Upper lobe of left lung (tissue), 6 donors: ENCODE measurements around the gene TRMT1. TPM values are rescaled to one million over a fixed set of nuclear protein-coding genes. Genes with fewer than 3 reads are reported as not detected.

Experiments used
- ATAC-seq, 2 donors: fragments of 200-7000 bp; cut with Tn5 transposase; one replicate each; pipeline ENCODE4 v1.9.1; 2022; ENCODE audit warnings: mild to moderate bottlenecking in 2 of 2, moderate library complexity in 2 of 2; ENCODE audit not compliant: low FRiP score in 2 of 2
- DNase-seq, 2 donors: peaks; one replicate each; pipeline ENCODE4 v3.0.0-alpha.2; 2019 to 2020
- H3K27ac ChIP-seq, 4 donors: fragments of 200-600 bp; sonication (generic); one replicate each; pipeline ENCODE4 v1.5.1; 2016 to 2019
- H3K27me3 ChIP-seq, 4 donors: fragments of 200-600 bp; sonication (generic); one replicate each; pipeline ENCODE4 v1.5.1; 2017 to 2019
- H3K36me3 ChIP-seq, 4 donors: fragments of 200-600 bp; sonication (generic); one replicate each; pipeline ENCODE4 v1.5.1; 2016 to 2019
- H3K4me1 ChIP-seq, 4 donors: fragments of 200-600 bp; sonication (generic); one replicate each; pipeline ENCODE4 v1.5.1; 2018 to 2019
- H3K4me3 ChIP-seq, 4 donors: fragments of 200-600 bp; sonication (generic); one replicate each; pipeline ENCODE4 v1.5.1; 2017 to 2019; ENCODE audit warnings: mild to moderate bottlenecking in 2 of 4, moderate library complexity in 1 of 4
- H3K9me3 ChIP-seq, 4 donors: fragments of 200-600 bp; sonication (generic); one replicate each; pipeline ENCODE4 v1.5.1; 2018 to 2019
- CTCF ChIP-seq, 6 experiments: fragments of 450-650 bp in 4 of 6; fragments of 200-600 bp in 2 of 6; sonication (generic) in 2 of 6; IDR thresholded peaks; one replicate each; pipeline ENCODE4 v1.5.1; 2016 to 2019; ENCODE audit warnings: antibody characterized with exemption in 6 of 6
- EP300 ChIP-seq, 4 donors: sonication (generic); formaldehyde crosslinking; IDR thresholded peaks; one replicate each; pipeline ENCODE4 v1.5.1; 2017; ENCODE audit warnings: antibody characterized with exemption in 4 of 4, control low read depth in 2 of 4
- POLR2A ChIP-seq, 4 donors: fragments of 450-650 bp; IDR thresholded peaks; one replicate each; pipeline ENCODE4 v1.5.1; 2016 to 2017; ENCODE audit warnings: antibody characterized with exemption in 4 of 4, mild to moderate bottlenecking in 2 of 4
- POLR2AphosphoS5 ChIP-seq, 2 donors: sonication (generic); formaldehyde crosslinking; IDR thresholded peaks; one replicate each; pipeline ENCODE4 v1.5.1; 2017; ENCODE audit warnings: antibody characterized with exemption in 2 of 2
- whole genome bisulfite sequencing, 2 donors: methylation state at CpG; one replicate each; pipeline ENCODE4 v1.1.5; 2017 to 2018; 5-methylcytosine and 5-hydroxymethylcytosine counted together
- total RNA-seq, 6 donors: library from RNA; depleted of rRNA in 4 of 6; stranded (reverse); fragments of >200 nt in 4 of 6; gene quantifications; one replicate each; pipeline versions ENCODE4 v1.1.0 to v1.2.1, GENCODE V29; 2016 to 2021
- donor health status: DM: no; HTN: no; CAD: no; lungs with moderate emphysema.
- donor health status: DM: no; HTN: yes; CAD: no; lungs with severe emphysema.

The TRMT1 gene
- total RNA-seq, 6 donors from 2014 or later: 27.2 to 92.2 (median 33.1) TPM

- peak overlapping the region; percentile 15 to 59 (median 44) for H3K4me3 ChIP-seq
- peak overlapping the region; percentile 92 to 98 (median 95) for H3K27ac ChIP-seq
- WGBS, 2 donors: 12 to 28% methylated on average over 17 to 19 of the region's 77 CpGs
- ATAC-seq: peak; percentile 56 to 58
- TF ChIP-seq CTCF (IDR thresholded peaks at IDR 0.05) (peak in 1 of 6 experiments; percentile 28), POLR2A (IDR thresholded peaks at IDR 0.05) (peak in 2 of 4 donors; percentile 45 to 79), EP300 (IDR thresholded peaks at IDR 0.05) (peak in 2 of 4 donors; percentile 9 to 67), POLR2AphosphoS5 (IDR thresholded peaks at IDR 0.05) (peak; percentile 87 to 91)
- no peaks in the 10 kb centered on the region for H3K27me3 ChIP-seq
- H3K36me3 ChIP-seq: peaks cover 0 to 15% (median 7%) of the 10 kb centered on the region in 4 donors
- DNase-seq: peak; percentile 92
- H3K9me3 ChIP-seq: no peaks in the 10 kb centered on the region
- H3K4me1 ChIP-seq: peaks cover 74 to 97% (median 85%) of the 10 kb centered on the region in 4 donors
These were observed 17.2 kb downstream of the TRMT1 start for GRCh38 chr19:13099073-13099999.

- WGBS, 2 donors: 7 to 21% methylated on average over 40 to 55 of the region's 58 CpGs
- H3K27ac ChIP-seq: peak overlapping the region; percentile 92 to 98 (median 95)
- peak in 1 of 2 donors; percentile 28 for ATAC-seq
- H3K27me3 ChIP-seq: no peaks in the 10 kb centered on the region
- H3K4me3 ChIP-seq: peak overlapping the region; percentile 15 to 59 (median 44)
- H3K36me3 ChIP-seq: peaks cover 0 to 15% (median 7%) of the 10 kb centered on the region in 4 donors
- peaks cover 74 to 97% (median 84%) of the 10 kb centered on the region in 4 donors for H3K4me1 ChIP-seq
- TF ChIP-seq POLR2A (IDR thresholded peaks at IDR 0.05) (peak in 1 of 4 donors; percentile 46), CTCF (IDR thresholded peaks at IDR 0.05) (no peak), POLR2AphosphoS5 (IDR thresholded peaks at IDR 0.05) (no peak)
- H3K9me3 ChIP-seq: no peaks in the 10 kb centered on the region
- peak in 1 of 2 donors; percentile 42 for DNase-seq
These were observed 18.1 kb downstream of the TRMT1 start for GRCh38 chr19:13098277-13099072.

- Histone ChIP-seq H3K27me3 (no peaks in the 10 kb centered on the region), H3K4me3 (peak overlapping the region in 3 of 4 donors; percentile 34 to 59 (median 55)), H3K27ac (peak overlapping the region; percentile 92 to 98 (median 95)), H3K4me1 (peaks cover 67 to 97% (median 84%) of the 10 kb centered on the region in 4 donors), H3K36me3 (peaks cover 0 to 15% (median 7%) of the 10 kb centered on the region in 4 donors), H3K9me3 (no peaks in the 10 kb centered on the region)
- 18 to 26% methylated on average over 33 to 43 of the region's 69 CpGs for WGBS, 2 donors
- DNase-seq (peak; percentile 62 to 93), ATAC-seq (peak in 1 of 2 donors; percentile 1)
- TF ChIP-seq EP300 (IDR thresholded peaks at IDR 0.05) (no peak), CTCF (IDR thresholded peaks at IDR 0.05) (no peak), POLR2A (IDR thresholded peaks at IDR 0.05) (no peak), POLR2AphosphoS5 (IDR thresholded peaks at IDR 0.05) (no peak)
These were observed 18.9 kb downstream of the TRMT1 start for GRCh38 chr19:13097463-13098258.

GRCh38 chr19:13097033-13097462, 19.5 kb downstream of the TRMT1 start:
- peak overlapping the region; percentile 92 to 98 (median 95) for H3K27ac ChIP-seq
- peaks cover 69 to 97% (median 86%) of the 10 kb centered on the region in 4 donors for H3K4me1 ChIP-seq
- H3K4me3 ChIP-seq: peak overlapping the region in 3 of 4 donors; percentile 34 to 59 (median 55)
- ATAC-seq (no peak), DNase-seq (no peak)
- peaks cover 0 to 15% (median 7%) of the 10 kb centered on the region in 4 donors for H3K36me3 ChIP-seq
- TF ChIP-seq POLR2AphosphoS5 (IDR thresholded peaks at IDR 0.05) (no peak), CTCF (IDR thresholded peaks at IDR 0.05) (no peak), EP300 (IDR thresholded peaks at IDR 0.05) (no peak), POLR2A (IDR thresholded peaks at IDR 0.05) (no peak)
- H3K27me3 ChIP-seq: no peaks in the 10 kb centered on the region
- no peaks in the 10 kb centered on the region for H3K9me3 ChIP-seq
- 40 to 46% methylated on average over 20 of the region's 20 CpGs for WGBS, 2 donors
